ENCODE measurements around the gene NKIRAS2. TPM values are rescaled to one million over a fixed set of nuclear protein-coding genes. Genes with fewer than 3 reads are reported as not detected.

The NKIRAS2 gene
- total and polyA plus RNA-seq, 2 experiments from 2014 or later = 31.3 to 52.9 TPM

DNA sequence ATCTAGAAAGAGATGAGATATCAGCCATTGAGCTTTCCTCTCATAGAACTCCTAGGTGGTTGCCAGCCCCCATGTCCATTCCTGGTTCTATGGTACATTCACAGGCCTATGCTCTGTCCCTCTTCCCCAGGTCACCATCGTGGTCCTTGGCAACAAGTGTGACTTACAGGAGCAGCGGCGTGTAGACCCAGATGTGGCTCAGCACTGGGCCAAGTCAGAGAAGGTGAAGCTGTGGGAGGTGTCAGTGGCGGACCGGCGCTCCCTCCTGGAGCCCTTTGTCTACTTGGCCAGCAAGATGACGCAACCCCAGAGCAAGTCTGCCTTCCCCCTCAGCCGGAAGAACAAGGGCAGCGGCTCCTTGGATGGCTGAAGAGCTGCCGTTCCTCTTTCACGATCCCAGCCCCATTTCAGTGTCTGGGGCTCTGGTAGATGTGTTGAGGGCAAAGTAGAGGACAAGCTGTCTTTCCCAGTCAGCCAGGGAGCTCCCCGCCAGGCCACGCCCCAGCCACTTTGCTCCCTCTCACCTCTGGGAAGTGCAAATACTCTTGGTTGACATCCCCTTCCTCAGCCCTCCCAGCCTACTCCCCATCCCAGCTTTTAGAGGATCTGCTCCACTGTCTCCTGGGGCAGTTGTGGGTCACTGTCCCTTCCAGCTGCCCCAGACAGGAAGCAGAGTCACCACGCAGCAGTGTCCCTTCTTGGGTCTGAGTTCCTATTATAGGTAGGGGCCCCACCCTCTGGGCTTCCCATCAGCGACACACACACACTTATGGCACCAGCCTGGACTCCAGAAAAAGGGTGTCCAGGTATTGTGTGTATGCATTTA lies 3.8 kb downstream of the NKIRAS2 start:
- Histone ChIP-seq H3K9me2 (ENCODE audit: insufficient read depth) (peaks cover 9% of the 10 kb centered on the region), H3K36me3 (ENCODE audit: insufficient read depth) (peaks cover 6% of the 10 kb centered on the region), H4K20me1 (replicated peaks; ENCODE audit: insufficient read depth) (peaks cover 9% of the 10 kb centered on the region; the same call in 1 of the 2 replicates), H3K4me1 (ENCODE audit: insufficient read depth) (peaks cover 12% of the 10 kb centered on the region), H3K27me3 (ENCODE audit: insufficient read depth) (no peaks in the 10 kb centered on the region), H3K27ac (ENCODE audit: low read depth) (no peak overlapping the region), H3K79me2 (replicated peaks; ENCODE audit: insufficient read depth) (peaks cover 16% of the 10 kb centered on the region), H3F3A (replicated peaks; ENCODE audit: low read depth) (peaks cover 42% of the 10 kb centered on the region), H3K4me3 (no peak overlapping the region), H3K4me2 (no peak overlapping the region), H2AFZ (no peak overlapping the region)
- no peak for TF ChIP-seq ZNF331 (CRISPR knock-in tag; IDR thresholded peaks at IDR 0.05; ENCODE audit: low read depth)
- TF ChIP-seq NANOG (IDR thresholded peaks at IDR 0.05; ENCODE audit: borderline replicate concordance) = no peak
- TF ChIP-seq, protein P1, sequence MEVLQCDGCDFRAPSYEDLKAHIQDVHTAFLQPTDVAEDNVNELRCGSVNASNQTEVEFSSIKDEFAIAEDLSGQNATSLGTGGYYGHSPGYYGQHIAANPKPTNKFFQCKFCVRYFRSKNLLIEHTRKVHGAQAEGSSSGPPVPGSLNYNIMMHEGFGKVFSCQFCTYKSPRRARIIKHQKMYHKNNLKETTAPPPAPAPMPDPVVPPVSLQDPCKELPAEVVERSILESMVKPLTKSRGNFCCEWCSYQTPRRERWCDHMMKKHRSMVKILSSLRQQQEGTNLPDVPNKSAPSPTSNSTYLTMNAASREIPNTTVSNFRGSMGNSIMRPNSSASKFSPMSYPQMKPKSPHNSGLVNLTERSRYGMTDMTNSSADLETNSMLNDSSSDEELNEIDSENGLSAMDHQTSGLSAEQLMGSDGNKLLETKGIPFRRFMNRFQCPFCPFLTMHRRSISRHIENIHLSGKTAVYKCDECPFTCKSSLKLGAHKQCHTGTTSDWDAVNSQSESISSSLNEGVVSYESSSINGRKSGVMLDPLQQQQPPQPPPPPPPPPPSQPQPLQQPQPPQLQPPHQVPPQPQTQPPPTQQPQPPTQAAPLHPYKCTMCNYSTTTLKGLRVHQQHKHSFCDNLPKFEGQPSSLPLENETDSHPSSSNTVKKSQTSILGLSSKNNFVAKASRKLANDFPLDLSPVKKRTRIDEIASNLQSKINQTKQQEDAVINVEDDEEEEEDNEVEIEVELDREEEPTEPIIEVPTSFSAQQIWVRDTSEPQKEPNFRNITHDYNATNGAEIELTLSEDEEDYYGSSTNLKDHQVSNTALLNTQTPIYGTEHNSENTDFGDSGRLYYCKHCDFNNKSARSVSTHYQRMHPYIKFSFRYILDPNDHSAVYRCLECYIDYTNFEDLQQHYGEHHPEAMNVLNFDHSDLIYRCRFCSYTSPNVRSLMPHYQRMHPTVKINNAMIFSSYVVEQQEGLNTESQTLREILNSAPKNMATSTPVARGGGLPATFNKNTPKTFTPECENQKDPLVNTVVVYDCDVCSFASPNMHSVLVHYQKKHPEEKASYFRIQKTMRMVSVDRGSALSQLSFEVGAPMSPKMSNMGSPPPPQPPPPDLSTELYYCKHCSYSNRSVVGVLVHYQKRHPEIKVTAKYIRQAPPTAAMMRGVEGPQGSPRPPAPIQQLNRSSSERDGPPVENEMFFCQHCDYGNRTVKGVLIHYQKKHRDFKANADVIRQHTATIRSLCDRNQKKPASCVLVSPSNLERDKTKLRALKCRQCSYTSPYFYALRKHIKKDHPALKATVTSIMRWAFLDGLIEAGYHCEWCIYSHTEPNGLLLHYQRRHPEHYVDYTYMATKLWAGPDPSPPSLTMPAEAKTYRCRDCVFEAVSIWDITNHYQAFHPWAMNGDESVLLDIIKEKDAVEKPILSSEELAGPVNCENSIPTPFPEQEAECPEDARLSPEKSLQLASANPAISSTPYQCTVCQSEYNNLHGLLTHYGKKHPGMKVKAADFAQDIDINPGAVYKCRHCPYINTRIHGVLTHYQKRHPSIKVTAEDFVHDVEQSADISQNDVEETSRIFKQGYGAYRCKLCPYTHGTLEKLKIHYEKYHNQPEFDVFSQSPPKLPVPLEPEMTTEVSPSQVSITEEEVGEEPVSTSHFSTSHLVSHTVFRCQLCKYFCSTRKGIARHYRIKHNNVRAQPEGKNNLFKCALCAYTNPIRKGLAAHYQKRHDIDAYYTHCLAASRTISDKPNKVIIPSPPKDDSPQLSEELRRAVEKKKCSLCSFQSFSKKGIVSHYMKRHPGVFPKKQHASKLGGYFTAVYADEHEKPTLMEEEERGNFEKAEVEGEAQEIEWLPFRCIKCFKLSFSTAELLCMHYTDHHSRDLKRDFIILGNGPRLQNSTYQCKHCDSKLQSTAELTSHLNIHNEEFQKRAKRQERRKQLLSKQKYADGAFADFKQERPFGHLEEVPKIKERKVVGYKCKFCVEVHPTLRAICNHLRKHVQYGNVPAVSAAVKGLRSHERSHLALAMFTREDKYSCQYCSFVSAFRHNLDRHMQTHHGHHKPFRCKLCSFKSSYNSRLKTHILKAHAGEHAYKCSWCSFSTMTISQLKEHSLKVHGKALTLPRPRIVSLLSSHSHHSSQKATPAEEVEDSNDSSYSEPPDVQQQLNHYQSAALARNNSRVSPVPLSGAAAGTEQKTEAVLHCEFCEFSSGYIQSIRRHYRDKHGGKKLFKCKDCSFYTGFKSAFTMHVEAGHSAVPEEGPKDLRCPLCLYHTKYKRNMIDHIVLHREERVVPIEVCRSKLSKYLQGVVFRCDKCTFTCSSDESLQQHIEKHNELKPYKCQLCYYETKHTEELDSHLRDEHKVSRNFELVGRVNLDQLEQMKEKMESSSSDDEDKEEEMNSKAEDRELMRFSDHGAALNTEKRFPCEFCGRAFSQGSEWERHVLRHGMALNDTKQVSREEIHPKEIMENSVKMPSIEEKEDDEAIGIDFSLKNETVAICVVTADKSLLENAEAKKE (CRISPR knock-in tag; IDR thresholded peaks at IDR 0.05) = no peak
- peaks cover 2% of the 10 kb centered on the region; the same call in 1 of the 3 replicates for H3K9me3 Mint-ChIP-seq
- DNase-seq (ENCODE audit: low spot score) (no peak), ATAC-seq (no peak)
- H3K4me3 Mint-ChIP-seq = no peak overlapping the region; the same call in 2 of the 3 replicates
- peaks cover 13% of the 10 kb centered on the region for H3K27me3 Mint-ChIP-seq (ENCODE audit: insufficient read depth, low read depth, poor library complexity)
- H3K27ac Mint-ChIP-seq = no peak overlapping the region
- H3K4me1 Mint-ChIP-seq = peaks cover 45% of the 10 kb centered on the region
- peaks cover 38% of the 10 kb centered on the region for H3K36me3 Mint-ChIP-seq (ENCODE audit: low read depth)

- Histone ChIP-seq H3F3A (replicated peaks; ENCODE audit: low read depth) (peaks cover 37% of the 10 kb centered on the region), H3K4me2 (no peak overlapping the region), H3K4me1 (ENCODE audit: insufficient read depth) (peaks cover 12% of the 10 kb centered on the region), H2AFZ (no peak overlapping the region), H3K27ac (ENCODE audit: low read depth) (no peak overlapping the region), H3K79me2 (replicated peaks; ENCODE audit: insufficient read depth) (peaks cover 13% of the 10 kb centered on the region), H3K27me3 (ENCODE audit: insufficient read depth) (no peaks in the 10 kb centered on the region), H3K9me2 (ENCODE audit: insufficient read depth) (no peaks in the 10 kb centered on the region), H4K20me1 (replicated peaks; ENCODE audit: insufficient read depth) (peaks cover 9% of the 10 kb centered on the region; the same call in 1 of the 2 replicates), H3K4me3 (no peak overlapping the region), H3K36me3 (ENCODE audit: insufficient read depth) (peaks cover 6% of the 10 kb centered on the region)
- Mint-ChIP-seq H3K27ac (no peak overlapping the region), H3K4me1 (peaks cover 44% of the 10 kb centered on the region), H3K9me3 (no peaks in the 10 kb centered on the region; the same call in 2 of the 3 replicates), H3K4me3 (no peak overlapping the region), H3K36me3 (ENCODE audit: low read depth) (peaks cover 38% of the 10 kb centered on the region), H3K27me3 (ENCODE audit: insufficient read depth, low read depth, poor library complexity) (peaks cover 9% of the 10 kb centered on the region)
- ATAC-seq (no peak), DNase-seq (ENCODE audit: low spot score) (no peak)
- TF ChIP-seq STAT1 (IDR thresholded peaks at IDR 0.05; ENCODE audit: unreplicated experiment) = no peak
- TF ChIP-seq NANOG (IDR thresholded peaks at IDR 0.05; ENCODE audit: borderline replicate concordance) = no peak
- no peak for TF ChIP-seq ETS1 (IDR thresholded peaks at IDR 0.05)
- no peak for TF ChIP-seq ZNF114 (CRISPR knock-in tag; IDR thresholded peaks at IDR 0.05)
Observed at GRCh38 chr17:42025191-42025579, 5.3 kb downstream of the NKIRAS2 start.

All from GM23338 (cell line).